ENCODE data around the gene EXOC3. TPM values are rescaled to one million over a fixed set of nuclear protein-coding genes. Genes with fewer than 3 reads are reported as not detected.
A peak's percentile ranks its signal among the peaks of the same experiment; 100 is the strongest.

Gene EXOC3
- polyA plus RNA-seq, 3 donors = 33.2 to 59.7 (median 53.8) TPM

GRCh38 chr5:489689-490080 lies 46.7 kb downstream of the EXOC3 start:
- Histone ChIP-seq H3K4me2 (replicated peaks; ENCODE audit: extremely low read depth, low read length, poor library complexity, severe bottlenecking) (no peak overlapping the region), H3K27ac (ENCODE audit: low read depth in 1 of 2, low read length in 2 of 2) (no peak overlapping the region), H3K36me3 (replicated peaks in 1 of 2; ENCODE audit: control insufficient read depth in 1 of 2, insufficient read depth in 2 of 2, low read length in 2 of 2) (no peaks in the 10 kb centered on the region), H3K9me3 (replicated peaks in 1 of 2; ENCODE audit: control insufficient read depth in 1 of 2, insufficient read depth in 1 of 2, low read length in 2 of 2) (no peaks in the 10 kb centered on the region), H4K20me1 (ENCODE audit: insufficient read depth, low read length) (no peaks in the 10 kb centered on the region), H3K4me1 (ENCODE audit: control insufficient read depth in 1 of 2, insufficient read depth in 2 of 2, low read length in 2 of 2) (peaks cover 2 to 12% of the 10 kb centered on the region in 2 donors), H3K9ac (ENCODE audit: insufficient read depth, low read length, poor library complexity, severe bottlenecking) (no peak overlapping the region), H3K27me3 (ENCODE audit: control insufficient read depth in 2 of 2, insufficient read depth in 2 of 2, low read length in 2 of 2) (peaks cover 0 to 12% of the 10 kb centered on the region in 2 donors), H2AFZ (ENCODE audit: insufficient read depth, low read depth, low read length, poor library complexity, severe bottlenecking) (no peak overlapping the region), H3K79me2 (ENCODE audit: insufficient read depth, low read length) (no peaks in the 10 kb centered on the region), H3K4me3 (replicated peaks in 1 of 3; ENCODE audit: low read depth in 2 of 3, low read length in 3 of 3) (no peak overlapping the region)
- Mint-ChIP-seq H3K36me3 (no peaks in the 10 kb centered on the region), H3K4me1 (peaks cover 14% of the 10 kb centered on the region), H3K27me3 (ENCODE audit: low read depth in 3 of 3) (peaks cover 6 to 40% (median 11%) of the 10 kb centered on the region in 3 donors), H3K9me3 (peaks cover 2 to 16% (median 9%) of the 10 kb centered on the region in 7 donors), H3K27ac (peak overlapping the region in 1 of 7 donors; percentile 18), H3K4me3 (no peak overlapping the region)
- intact Hi-C loops (cut with micrococcal nuclease) = no loop called here
- no peak for DNase-seq
- 93% methylated on average over 20 of the region's 21 CpGs for WGBS (ENCODE audit: insufficient coverage)
- TF ChIP-seq, protein P1, sequence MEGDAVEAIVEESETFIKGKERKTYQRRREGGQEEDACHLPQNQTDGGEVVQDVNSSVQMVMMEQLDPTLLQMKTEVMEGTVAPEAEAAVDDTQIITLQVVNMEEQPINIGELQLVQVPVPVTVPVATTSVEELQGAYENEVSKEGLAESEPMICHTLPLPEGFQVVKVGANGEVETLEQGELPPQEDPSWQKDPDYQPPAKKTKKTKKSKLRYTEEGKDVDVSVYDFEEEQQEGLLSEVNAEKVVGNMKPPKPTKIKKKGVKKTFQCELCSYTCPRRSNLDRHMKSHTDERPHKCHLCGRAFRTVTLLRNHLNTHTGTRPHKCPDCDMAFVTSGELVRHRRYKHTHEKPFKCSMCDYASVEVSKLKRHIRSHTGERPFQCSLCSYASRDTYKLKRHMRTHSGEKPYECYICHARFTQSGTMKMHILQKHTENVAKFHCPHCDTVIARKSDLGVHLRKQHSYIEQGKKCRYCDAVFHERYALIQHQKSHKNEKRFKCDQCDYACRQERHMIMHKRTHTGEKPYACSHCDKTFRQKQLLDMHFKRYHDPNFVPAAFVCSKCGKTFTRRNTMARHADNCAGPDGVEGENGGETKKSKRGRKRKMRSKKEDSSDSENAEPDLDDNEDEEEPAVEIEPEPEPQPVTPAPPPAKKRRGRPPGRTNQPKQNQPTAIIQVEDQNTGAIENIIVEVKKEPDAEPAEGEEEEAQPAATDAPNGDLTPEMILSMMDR (IDR thresholded peaks at IDR 0.05) = no peak

DNA sequence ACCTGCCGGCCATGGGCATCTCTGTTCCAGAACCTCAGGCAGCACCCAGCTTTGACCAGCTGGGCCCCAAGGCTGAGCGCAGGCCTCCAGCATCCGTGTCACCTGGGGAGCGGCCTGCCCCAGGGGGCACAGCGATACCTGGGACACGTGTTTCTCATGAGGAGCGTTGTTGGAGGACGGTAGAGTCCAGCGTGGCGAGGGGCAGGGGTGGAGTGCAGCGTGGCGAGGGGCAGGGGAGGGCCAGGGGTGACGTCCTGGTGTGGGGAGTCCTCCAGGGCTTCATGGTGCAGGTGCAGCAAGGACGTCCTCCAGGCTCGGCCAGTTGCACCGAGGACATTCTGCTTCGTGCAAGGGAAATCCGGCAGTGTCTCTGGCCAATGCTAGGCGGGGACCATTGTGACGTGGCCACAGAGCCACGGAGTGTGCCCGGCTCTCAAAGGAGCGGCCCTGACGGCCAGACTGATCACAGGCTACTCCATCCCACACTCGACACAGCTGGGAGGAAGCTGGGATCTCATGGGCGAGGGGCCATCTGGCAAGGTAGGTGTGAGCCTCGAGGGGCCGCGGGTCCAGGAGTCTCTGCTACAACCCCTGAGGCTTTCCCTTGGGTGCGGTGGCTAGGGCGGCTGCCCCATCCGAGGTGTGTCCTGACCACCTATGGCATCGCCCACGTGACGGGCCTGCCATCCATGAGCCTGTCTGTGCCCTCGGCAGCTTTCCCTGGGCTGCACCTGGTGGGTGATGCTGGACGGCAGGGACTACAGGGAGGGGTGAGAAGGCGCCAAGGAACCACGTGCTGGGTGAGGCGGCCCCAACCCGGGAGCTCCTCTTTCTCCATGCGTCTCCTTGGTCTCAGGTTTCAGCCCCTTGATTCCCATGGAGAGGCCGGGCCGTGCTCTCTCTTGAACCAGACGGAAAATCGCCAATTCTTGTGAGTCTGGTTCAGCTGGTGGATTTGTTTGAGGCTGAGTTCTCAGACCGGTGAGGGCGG lies 47.4 kb downstream of the EXOC3 start:
- Mint-ChIP-seq H3K9me3 (peaks cover 2 to 16% (median 11%) of the 10 kb centered on the region in 7 donors), H3K36me3 (no peaks in the 10 kb centered on the region), H3K4me3 (no peak overlapping the region), H3K27me3 (ENCODE audit: low read depth in 3 of 3) (peaks cover 2 to 34% (median 5%) of the 10 kb centered on the region in 3 donors), H3K27ac (peak overlapping the region in 1 of 7 donors; percentile 18), H3K4me1 (peaks cover 11% of the 10 kb centered on the region)
- H3K4me3 ChIP-seq (replicated peaks in 1 of 3; ENCODE audit: low read depth in 2 of 3, low read length in 3 of 3) = no peak overlapping the region
- no peaks in the 10 kb centered on the region for H3K9me3 ChIP-seq (replicated peaks in 1 of 2; ENCODE audit: control insufficient read depth in 1 of 2, insufficient read depth in 1 of 2, low read length in 2 of 2)
- 88% methylated on average over 45 of the region's 48 CpGs for WGBS (ENCODE audit: insufficient coverage)
- no peaks in the 10 kb centered on the region for H4K20me1 ChIP-seq (ENCODE audit: insufficient read depth, low read length)
- H3K36me3 ChIP-seq (replicated peaks in 1 of 2; ENCODE audit: control insufficient read depth in 1 of 2, insufficient read depth in 2 of 2, low read length in 2 of 2) = no peaks in the 10 kb centered on the region
- intact Hi-C loops (cut with micrococcal nuclease) = no loop called here
- no peak overlapping the region for H3K9ac ChIP-seq (ENCODE audit: insufficient read depth, low read length, poor library complexity, severe bottlenecking)
- H3K27ac ChIP-seq (ENCODE audit: low read depth in 1 of 2, low read length in 2 of 2) = no peak overlapping the region
- peaks cover 0 to 5% of the 10 kb centered on the region in 2 donors for H3K27me3 ChIP-seq (ENCODE audit: control insufficient read depth in 2 of 2, insufficient read depth in 2 of 2, low read length in 2 of 2)
- DNase-seq = no peak
- H3K4me1 ChIP-seq (ENCODE audit: control insufficient read depth in 1 of 2, insufficient read depth in 2 of 2, low read length in 2 of 2) = peaks cover 2 to 10% of the 10 kb centered on the region in 2 donors
- TF ChIP-seq, protein P1 (IDR thresholded peaks at IDR 0.05) = no peak
- H3K79me2 ChIP-seq (ENCODE audit: insufficient read depth, low read length) = no peaks in the 10 kb centered on the region
- H2AFZ ChIP-seq (ENCODE audit: insufficient read depth, low read depth, low read length, poor library complexity, severe bottlenecking) = no peak overlapping the region
- H3K4me2 ChIP-seq (replicated peaks; ENCODE audit: extremely low read depth, low read length, poor library complexity, severe bottlenecking) = no peak overlapping the region
